Large intestine (tissue), 3 donors: ENCODE measurements around the gene USP6NL. TPM values are rescaled to one million over a fixed set of nuclear protein-coding genes. Genes with fewer than 3 reads are reported as not detected.
A peak's percentile ranks its signal among the peaks of the same experiment; 100 is the strongest.

Experiments used
- DNase-seq, 2 donors: peaks; one replicate each; pipeline versions ENCODE4 v3.0.0 to v3.0.0-alpha.2; 2013
- H3K27ac ChIP-seq: one replicate; pipeline ENCODE4 v1.5.1; 2013; ENCODE audit warnings: low read length
- H3K27me3 ChIP-seq: 2 replicates; pipeline ENCODE4 v1.6.1; 2013; ENCODE audit warnings: low read length; ENCODE audit not compliant: control insufficient read depth, insufficient read depth
- H3K36me3 ChIP-seq: 2 replicates; pipeline ENCODE4 v1.6.1; 2013; ENCODE audit warnings: low read length; ENCODE audit not compliant: control insufficient read depth, insufficient read depth
- H3K4me1 ChIP-seq: one replicate; pipeline ENCODE4 v1.6.1; 2013; ENCODE audit warnings: low read length; ENCODE audit not compliant: control insufficient read depth, insufficient read depth
- H3K4me3 ChIP-seq: one replicate; pipeline ENCODE4 v1.5.1; 2013; ENCODE audit warnings: low read length
- H3K9me3 ChIP-seq: one replicate; pipeline ENCODE4 v1.6.1; 2013; ENCODE audit warnings: mild to moderate bottlenecking, low read depth, low read length, moderate library complexity; ENCODE audit not compliant: control insufficient read depth
- WGBS: methylation state at CpG from one replicate; pipeline ENCODE4 v1.1.5; 2013; ENCODE audit warnings: low lambda C conversion rate; ENCODE audit not compliant: insufficient coverage; 5-methylcytosine and 5-hydroxymethylcytosine counted together
- polyA plus RNA-seq: library from polyadenylated mRNA; unstranded; fragments of 120-200 nt; gene quantifications from one replicate; pipeline ENCODE4 v1.2.1, GENCODE V29; 2013

The USP6NL gene
- polyA plus RNA-seq, 1 donor, result 20.4 TPM

- H3K9me3 ChIP-seq, result no peaks in the 10 kb centered on the region
- H3K4me1 ChIP-seq, result peaks cover 19% of the 10 kb centered on the region
- WGBS, result 80% methylated on average over 1 of the region's 10 CpGs
- peak in 1 of 2 donors; percentile 16 for DNase-seq
- H3K27ac ChIP-seq, result no peak overlapping the region
- no peaks in the 10 kb centered on the region for H3K36me3 ChIP-seq
- no peak overlapping the region for H3K4me3 ChIP-seq
- no peaks in the 10 kb centered on the region for H3K27me3 ChIP-seq
Measured at GRCh38 chr10:11608159-11609013, 3.1 kb downstream of the USP6NL start.

DNA sequence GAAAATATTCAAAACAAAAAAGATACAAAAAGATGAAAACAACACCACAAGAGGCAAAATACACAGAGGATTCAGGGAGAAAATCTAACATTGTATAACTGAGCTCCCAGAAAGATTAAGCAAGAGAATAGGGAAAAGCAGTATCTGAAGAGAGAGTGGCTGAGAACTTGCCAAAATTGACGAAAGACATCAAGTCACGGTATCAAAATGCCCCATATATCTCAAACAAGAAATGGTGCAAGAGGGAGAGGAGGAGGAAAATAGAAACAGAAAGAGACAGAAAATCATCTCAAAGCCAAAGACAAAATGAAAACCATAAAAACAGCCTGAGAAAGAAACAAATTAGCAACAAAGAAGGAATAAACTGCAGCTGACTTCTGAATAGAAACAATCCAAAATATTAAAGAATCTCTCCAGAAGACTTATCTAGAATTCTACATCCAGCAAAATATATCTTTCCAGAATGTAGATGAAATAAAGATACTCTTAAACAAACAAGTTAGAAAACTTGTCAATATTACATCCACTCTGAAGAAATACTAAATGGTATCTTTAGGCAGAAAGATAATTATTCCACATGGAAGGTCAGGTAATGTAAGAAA is 5.5 kb downstream of the USP6NL start:
- Histone ChIP-seq H3K4me3 (no peak overlapping the region), H3K9me3 (no peaks in the 10 kb centered on the region), H3K27me3 (no peaks in the 10 kb centered on the region), H3K27ac (no peak overlapping the region), H3K4me1 (peaks cover 22% of the 10 kb centered on the region), H3K36me3 (no peaks in the 10 kb centered on the region)
- WGBS, result no CpG with 5 or more reads among the region's 2 CpGs
- no peak for DNase-seq

DNA sequence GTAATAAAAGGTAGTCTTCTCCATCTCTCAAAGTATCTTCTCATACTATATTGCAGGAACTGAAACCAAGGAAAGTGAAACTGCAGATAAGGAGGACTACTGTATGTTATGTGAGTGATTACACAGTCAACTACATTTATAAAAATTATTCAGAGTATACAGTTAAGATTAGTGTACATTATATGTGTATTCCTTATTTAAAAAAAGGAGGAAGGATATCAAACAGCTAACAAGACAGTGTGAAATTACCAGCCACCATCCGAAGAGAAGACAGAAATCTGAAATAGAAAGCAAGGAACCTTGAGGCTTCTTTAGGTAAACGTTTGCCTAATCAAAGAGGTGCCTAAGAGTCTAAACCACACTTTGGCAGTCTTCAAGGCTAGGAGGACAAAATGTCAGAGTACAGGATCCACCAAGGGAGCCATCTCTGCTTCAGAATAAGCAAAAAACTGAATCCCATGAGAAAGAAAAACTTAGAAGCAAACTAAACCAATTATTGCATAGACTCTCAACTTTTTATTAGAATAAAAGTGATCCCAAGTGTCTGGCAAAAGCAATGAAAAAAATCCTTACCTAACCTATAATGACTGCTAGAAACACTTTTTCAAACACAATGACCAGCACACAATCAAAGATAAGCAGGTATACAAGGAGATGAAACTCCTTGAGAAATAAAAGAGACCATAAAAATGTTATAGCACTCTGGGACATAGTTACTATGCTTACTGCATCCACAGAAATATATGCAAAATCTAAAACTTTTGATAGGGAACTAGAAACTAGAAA is 6.4 kb downstream of the USP6NL start:
- H3K27ac ChIP-seq, result no peak overlapping the region
- no peaks in the 10 kb centered on the region for H3K9me3 ChIP-seq
- H3K36me3 ChIP-seq, result no peaks in the 10 kb centered on the region
- H3K4me1 ChIP-seq, result peaks cover 22% of the 10 kb centered on the region
- DNase-seq, result peak in 1 of 2 donors; percentile 49
- H3K4me3 ChIP-seq, result no peak overlapping the region
- no peaks in the 10 kb centered on the region for H3K27me3 ChIP-seq
- 47% methylated on average over 2 of the region's 2 CpGs for WGBS

- WGBS, result 83% methylated on average over 1 of the region's 1 CpG
- no peaks in the 10 kb centered on the region for H3K27me3 ChIP-seq
- peak in 1 of 2 donors; percentile 29 for DNase-seq
- H3K4me3 ChIP-seq, result no peak overlapping the region
- H3K9me3 ChIP-seq, result no peaks in the 10 kb centered on the region
- H3K4me1 ChIP-seq, result peaks cover 13% of the 10 kb centered on the region
- H3K27ac ChIP-seq, result no peak overlapping the region
- H3K36me3 ChIP-seq, result no peaks in the 10 kb centered on the region
Measured at GRCh38 chr10:11603741-11604140, 7.7 kb downstream of the USP6NL start.

DNA sequence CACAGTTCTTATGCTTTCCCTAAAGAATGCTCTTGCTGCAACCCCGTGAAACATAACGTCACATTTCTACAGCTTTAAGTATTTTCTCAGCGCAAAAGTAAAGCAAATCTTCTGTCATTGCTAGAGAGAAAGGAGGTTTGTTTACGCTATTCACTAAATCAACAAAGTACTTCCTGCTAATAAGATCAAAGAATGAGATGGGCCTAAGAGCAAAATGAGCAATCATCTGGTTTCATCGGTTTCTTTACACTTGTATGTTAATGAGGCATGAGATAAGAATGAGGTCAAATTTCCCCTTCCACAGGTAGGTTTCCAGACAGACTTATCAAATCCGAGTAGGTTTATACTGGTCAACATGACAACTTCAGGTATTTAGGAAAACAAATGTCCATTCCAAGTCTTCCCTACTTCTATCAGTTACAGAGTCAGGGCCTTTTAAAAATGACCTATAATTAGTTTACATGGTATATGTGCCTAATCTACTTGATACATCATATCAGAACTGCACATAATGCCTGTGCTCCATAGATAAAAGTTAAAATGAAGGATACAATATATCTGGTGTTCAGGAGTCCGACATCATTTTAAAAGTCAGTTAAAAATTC is 8.4 kb downstream of the USP6NL start:
- DNase-seq, result peak; percentile 14 to 75
- peak overlapping the region; percentile 17 for H3K27ac ChIP-seq
- WGBS, result 46% methylated on average over 3 of the region's 7 CpGs
- no peaks in the 10 kb centered on the region for H3K36me3 ChIP-seq
- no peak overlapping the region for H3K4me3 ChIP-seq
- no peaks in the 10 kb centered on the region for H3K9me3 ChIP-seq
- H3K4me1 ChIP-seq, result peaks cover 8% of the 10 kb centered on the region
- H3K27me3 ChIP-seq, result no peaks in the 10 kb centered on the region

GRCh38 chr10:11602358-11602757 is 9.1 kb downstream of the USP6NL start:
- no peaks in the 10 kb centered on the region for H3K27me3 ChIP-seq
- no peak overlapping the region for H3K4me3 ChIP-seq
- no peaks in the 10 kb centered on the region for H3K36me3 ChIP-seq
- peak overlapping the region; percentile 17 for H3K27ac ChIP-seq
- DNase-seq, result no peak
- WGBS, result no CpG with 5 or more reads among the region's 7 CpGs
- H3K4me1 ChIP-seq, result peaks cover 6% of the 10 kb centered on the region
- no peaks in the 10 kb centered on the region for H3K9me3 ChIP-seq

DNA sequence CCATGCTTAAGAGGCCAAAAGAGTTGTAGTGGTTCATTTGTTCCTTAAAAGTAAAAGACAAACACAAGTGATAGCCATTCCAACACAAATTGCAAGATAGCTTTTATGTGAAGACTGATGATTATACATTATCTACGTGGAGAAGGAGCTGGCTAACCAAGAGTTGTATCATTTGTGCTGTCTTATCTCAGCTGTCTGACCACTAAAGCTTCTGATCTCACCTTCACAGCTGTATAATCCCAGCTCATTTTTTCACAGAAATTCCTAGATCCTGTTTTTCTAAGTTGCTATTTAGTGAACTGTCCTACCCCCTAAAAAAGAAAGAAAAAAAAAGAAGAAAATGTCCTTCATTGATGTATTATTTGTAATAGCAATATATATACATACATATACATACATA is 9.8 kb downstream of the USP6NL start:
- Histone ChIP-seq H3K27me3 (no peaks in the 10 kb centered on the region), H3K36me3 (no peaks in the 10 kb centered on the region), H3K4me3 (no peak overlapping the region), H3K27ac (no peak overlapping the region), H3K4me1 (peaks cover 6% of the 10 kb centered on the region), H3K9me3 (no peaks in the 10 kb centered on the region)
- no CpG with 5 or more reads among the region's 1 CpG for WGBS
- DNase-seq, result no peak

- Histone ChIP-seq H3K27me3 (no peaks in the 10 kb centered on the region), H3K27ac (no peak overlapping the region), H3K4me3 (no peak overlapping the region), H3K36me3 (no peaks in the 10 kb centered on the region), H3K9me3 (no peaks in the 10 kb centered on the region), H3K4me1 (peaks cover 6% of the 10 kb centered on the region)
- DNase-seq, result no peak
- WGBS, result no CpG with 5 or more reads among the region's 3 CpGs
Measured at GRCh38 chr10:11600280-11600679, 11.2 kb downstream of the USP6NL start.

DNA sequence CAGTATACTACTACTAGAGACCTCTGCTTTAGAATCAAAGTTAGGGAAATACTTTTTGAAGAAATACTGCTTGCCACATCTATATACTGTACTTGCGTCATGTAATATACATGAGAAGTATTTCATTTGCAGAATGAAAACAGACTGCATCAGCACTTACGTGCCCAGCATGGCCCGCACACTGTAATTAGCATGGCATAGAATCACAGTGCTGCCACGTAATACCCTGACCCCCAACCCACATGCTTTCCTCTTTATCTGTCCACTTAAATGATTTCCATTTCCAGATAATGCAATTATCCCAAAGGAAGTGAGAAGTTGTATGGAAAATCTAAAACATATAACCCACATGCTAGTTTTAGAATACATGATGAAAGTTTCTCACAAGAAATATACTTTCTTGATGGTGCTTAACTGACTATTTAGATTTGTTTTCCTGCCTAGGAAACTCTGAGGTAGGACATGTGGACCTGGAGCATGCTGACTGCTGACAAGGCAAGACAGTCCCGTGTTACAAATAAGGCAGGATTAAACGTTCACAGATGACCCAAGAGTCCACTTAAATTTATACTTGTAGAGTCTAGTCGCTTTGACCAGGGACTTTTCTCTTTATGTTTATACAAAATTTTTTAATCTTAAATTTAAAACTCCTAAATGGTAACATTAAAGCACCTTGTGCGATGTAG is 12.6 kb downstream of the USP6NL start:
- Histone ChIP-seq H3K27me3 (no peaks in the 10 kb centered on the region), H3K4me1 (peaks cover 4% of the 10 kb centered on the region), H3K9me3 (no peaks in the 10 kb centered on the region), H3K27ac (no peak overlapping the region), H3K4me3 (no peak overlapping the region), H3K36me3 (peaks cover 6% of the 10 kb centered on the region)
- DNase-seq, result peak; percentile 53 to 66
- 100% methylated on average over 1 of the region's 8 CpGs for WGBS
